ENCODE data around the gene SMARCB1. TPM values are rescaled to one million over a fixed set of nuclear protein-coding genes. Genes with fewer than 3 reads are reported as not detected.

The SMARCB1 gene
- total RNA-seq, 1 donor from 2014 or later = 147 TPM

DNA sequence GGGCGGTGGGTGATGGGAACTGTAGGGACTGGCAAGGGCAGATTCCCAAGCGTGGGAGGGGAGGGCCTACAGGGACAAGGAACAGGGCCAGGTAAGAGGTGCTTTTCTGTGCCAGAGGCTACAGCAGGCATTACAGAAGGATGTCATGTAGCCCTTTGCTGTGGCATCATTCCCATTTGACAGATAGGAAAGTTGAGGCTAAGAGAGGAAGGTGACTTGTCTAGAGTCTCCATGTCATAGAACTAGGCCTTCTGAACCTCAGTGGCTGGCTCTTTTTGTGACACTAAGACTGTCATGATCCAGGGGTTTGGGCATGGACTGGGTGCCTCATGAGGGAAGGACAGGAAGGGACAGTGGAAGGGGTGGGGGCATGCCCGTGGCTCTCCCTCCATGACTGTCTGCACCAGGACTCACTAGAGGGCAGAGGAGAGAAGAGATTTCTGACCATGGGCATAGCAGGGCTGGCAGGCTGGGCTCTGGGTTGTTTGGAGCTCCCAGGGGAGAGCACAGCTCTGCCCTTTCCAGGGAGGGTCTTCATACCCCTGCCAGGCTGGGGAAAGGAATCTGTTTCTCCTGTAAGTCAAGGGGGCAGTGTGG, 10.9 kb upstream of the SMARCB1 start:
- DNase-seq (ENCODE audit: extremely low spot score in 2 of 2) = no peak
- Histone ChIP-seq H3K36me3 (no peaks in the 10 kb centered on the region), H3K4me3 (no peak overlapping the region), H3K4me1 (peaks cover 43% of the 10 kb centered on the region), H3K27ac (no peak overlapping the region), H3K9me3 (no peaks in the 10 kb centered on the region), H3K27me3 (no peaks in the 10 kb centered on the region)
- intact Hi-C loops (cut with DNase I) = no loop called here
- TF ChIP-seq, protein P1, sequence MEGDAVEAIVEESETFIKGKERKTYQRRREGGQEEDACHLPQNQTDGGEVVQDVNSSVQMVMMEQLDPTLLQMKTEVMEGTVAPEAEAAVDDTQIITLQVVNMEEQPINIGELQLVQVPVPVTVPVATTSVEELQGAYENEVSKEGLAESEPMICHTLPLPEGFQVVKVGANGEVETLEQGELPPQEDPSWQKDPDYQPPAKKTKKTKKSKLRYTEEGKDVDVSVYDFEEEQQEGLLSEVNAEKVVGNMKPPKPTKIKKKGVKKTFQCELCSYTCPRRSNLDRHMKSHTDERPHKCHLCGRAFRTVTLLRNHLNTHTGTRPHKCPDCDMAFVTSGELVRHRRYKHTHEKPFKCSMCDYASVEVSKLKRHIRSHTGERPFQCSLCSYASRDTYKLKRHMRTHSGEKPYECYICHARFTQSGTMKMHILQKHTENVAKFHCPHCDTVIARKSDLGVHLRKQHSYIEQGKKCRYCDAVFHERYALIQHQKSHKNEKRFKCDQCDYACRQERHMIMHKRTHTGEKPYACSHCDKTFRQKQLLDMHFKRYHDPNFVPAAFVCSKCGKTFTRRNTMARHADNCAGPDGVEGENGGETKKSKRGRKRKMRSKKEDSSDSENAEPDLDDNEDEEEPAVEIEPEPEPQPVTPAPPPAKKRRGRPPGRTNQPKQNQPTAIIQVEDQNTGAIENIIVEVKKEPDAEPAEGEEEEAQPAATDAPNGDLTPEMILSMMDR (IDR thresholded peaks at IDR 0.05) = no peak
- no peak for TF ChIP-seq POLR2A (IDR thresholded peaks at IDR 0.05)
- TF ChIP-seq POLR2AphosphoS5 (IDR thresholded peaks at IDR 0.05; ENCODE audit: insufficient read depth in 1 of 2, low read depth in 1 of 2) = no peak

DNA sequence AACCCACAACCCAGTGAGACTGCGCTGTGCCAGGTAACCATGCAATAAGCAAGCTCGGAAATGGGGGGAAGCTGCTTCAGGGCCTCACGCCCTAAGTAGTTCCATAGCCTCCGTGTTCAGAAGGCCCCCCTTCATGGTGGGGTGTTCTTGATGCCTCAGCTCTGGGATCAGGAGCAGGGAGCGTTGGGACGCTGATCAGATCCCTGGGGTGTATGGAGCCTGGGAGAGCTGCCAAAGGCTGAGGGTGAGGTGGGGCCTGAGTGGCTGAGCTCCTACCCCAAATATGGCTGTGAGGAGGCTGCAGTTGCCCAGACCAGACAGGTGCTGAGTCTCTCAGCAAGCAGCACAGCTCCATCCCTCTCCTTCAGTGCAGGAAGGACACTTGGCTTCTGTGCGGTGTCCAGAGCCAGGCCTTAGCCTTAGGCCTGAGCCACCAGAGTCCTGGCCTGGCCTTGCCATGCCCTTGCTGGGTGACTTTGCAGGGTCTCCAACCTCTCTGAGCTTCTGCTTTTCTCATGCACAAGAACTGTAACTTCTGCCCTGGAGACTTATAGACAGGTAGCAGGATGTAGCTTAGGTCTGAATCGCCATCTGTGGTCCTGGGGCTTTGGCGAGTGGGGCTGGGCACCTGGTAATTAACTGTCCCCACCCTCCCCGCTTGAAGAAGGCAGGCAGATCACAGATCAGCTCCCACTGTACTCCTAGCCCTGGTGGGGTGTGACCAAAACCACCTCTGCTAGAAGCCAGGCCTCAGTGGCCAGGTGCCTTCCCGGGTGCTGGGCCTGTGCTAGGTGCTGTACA, 8.8 kb upstream of the SMARCB1 start:
- Histone ChIP-seq H3K36me3 (no peaks in the 10 kb centered on the region), H3K27me3 (no peaks in the 10 kb centered on the region), H3K27ac (no peak overlapping the region), H3K9me3 (no peaks in the 10 kb centered on the region), H3K4me3 (no peak overlapping the region), H3K4me1 (peaks cover 46% of the 10 kb centered on the region)
- DNase-seq (ENCODE audit: extremely low spot score in 2 of 2) = no peak
- intact Hi-C loops (cut with DNase I) = no loop called here
- TF ChIP-seq, protein P1 (IDR thresholded peaks at IDR 0.05) = no peak
- TF ChIP-seq POLR2AphosphoS5 (IDR thresholded peaks at IDR 0.05; ENCODE audit: insufficient read depth in 1 of 2, low read depth in 1 of 2) = no peak
- no peak for TF ChIP-seq POLR2A (IDR thresholded peaks at IDR 0.05)

DNA sequence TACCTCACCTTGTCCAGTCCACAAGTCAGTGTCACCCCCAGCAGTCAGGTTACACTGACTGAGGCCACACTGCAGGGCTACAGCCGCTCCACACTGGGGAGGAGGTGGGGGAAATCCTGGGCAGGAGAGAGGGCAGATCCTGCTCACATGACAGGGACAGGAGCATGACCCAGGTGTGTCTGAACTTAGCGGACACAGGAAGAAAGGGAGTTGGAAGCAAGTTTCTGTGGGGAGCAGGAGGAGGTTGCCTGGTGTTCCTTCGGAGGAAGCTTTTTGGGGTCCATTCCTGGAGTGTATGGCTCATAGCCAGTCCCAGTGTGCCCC, 8.2 kb upstream of the SMARCB1 start:
- no peaks in the 10 kb centered on the region for H3K9me3 ChIP-seq
- no peaks in the 10 kb centered on the region for H3K36me3 ChIP-seq
- peaks cover 43% of the 10 kb centered on the region for H3K4me1 ChIP-seq
- no peak for DNase-seq (ENCODE audit: extremely low spot score in 2 of 2)
- no peak overlapping the region for H3K4me3 ChIP-seq
- no peak overlapping the region for H3K27ac ChIP-seq
- TF ChIP-seq POLR2AphosphoS5 (IDR thresholded peaks at IDR 0.05; ENCODE audit: insufficient read depth in 1 of 2, low read depth in 1 of 2) = no peak
- TF ChIP-seq POLR2A (IDR thresholded peaks at IDR 0.05) = no peak
- TF ChIP-seq, protein P1 (IDR thresholded peaks at IDR 0.05) = no peak
- intact Hi-C loops (cut with DNase I) = no loop called here
- H3K27me3 ChIP-seq = no peaks in the 10 kb centered on the region

DNA sequence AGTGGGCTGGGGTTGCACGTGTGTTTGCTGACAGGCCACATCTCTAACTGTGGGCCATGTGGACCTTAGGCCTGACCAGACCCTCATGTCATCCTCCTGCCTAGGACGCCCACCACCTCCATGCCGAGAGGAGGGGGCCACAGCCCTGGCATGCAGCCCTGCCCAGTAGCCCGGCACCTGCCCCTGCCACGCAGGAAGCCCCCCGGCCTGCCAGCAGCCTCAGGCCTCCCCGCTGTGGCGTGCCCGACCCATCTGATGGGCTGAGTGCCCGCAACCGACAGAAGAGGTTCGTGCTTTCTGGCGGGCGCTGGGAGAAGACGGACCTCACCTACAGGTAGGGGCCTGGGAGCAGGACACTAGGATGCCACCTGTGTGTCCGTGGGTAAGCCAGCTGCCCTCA, 7.7 kb upstream of the SMARCB1 start:
- intact Hi-C loops (cut with DNase I) = no loop called here
- H3K4me3 ChIP-seq = no peak overlapping the region
- peaks cover 37% of the 10 kb centered on the region for H3K4me1 ChIP-seq
- no peaks in the 10 kb centered on the region for H3K27me3 ChIP-seq
- DNase-seq (ENCODE audit: extremely low spot score in 2 of 2) = no peak
- H3K36me3 ChIP-seq = no peaks in the 10 kb centered on the region
- no peaks in the 10 kb centered on the region for H3K9me3 ChIP-seq
- no peak overlapping the region for H3K27ac ChIP-seq
- TF ChIP-seq, protein P1 (IDR thresholded peaks at IDR 0.05) = no peak
- TF ChIP-seq POLR2AphosphoS5 (IDR thresholded peaks at IDR 0.05; ENCODE audit: insufficient read depth in 1 of 2, low read depth in 1 of 2) (no peak), POLR2A (IDR thresholded peaks at IDR 0.05) (no peak)

DNA sequence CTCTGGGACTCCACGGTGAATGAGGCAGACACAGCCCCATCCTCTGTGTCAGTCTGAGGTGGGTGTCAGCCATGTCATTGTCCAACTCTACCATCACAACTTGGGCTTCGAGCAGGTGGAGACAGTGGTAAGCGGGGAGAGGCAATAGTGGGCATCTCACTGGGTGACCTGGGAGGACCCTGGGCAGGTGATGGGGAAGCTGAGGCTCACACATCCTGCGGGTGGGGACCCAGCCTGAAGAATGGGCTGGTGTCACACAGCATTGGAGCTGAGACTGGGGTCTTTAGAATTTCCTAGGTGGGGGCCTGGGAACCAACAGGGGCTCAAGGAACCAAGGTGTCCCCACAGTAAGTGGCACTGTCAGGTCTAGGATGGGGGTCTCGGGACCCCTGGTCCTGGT, 7.0 kb upstream of the SMARCB1 start:
- TF ChIP-seq POLR2AphosphoS5 (IDR thresholded peaks at IDR 0.05; ENCODE audit: insufficient read depth in 1 of 2, low read depth in 1 of 2) = no peak
- TF ChIP-seq, protein P1 (IDR thresholded peaks at IDR 0.05) = no peak
- intact Hi-C loops (cut with DNase I) = no loop called here
- H3K4me3 ChIP-seq = no peak overlapping the region

More for the DNA sequence above, 7.0 kb upstream of the SMARCB1 start:
- H3K36me3 ChIP-seq = no peaks in the 10 kb centered on the region
- H3K9me3 ChIP-seq = no peaks in the 10 kb centered on the region
- peaks cover 31% of the 10 kb centered on the region for H3K4me1 ChIP-seq
- no peak for DNase-seq (ENCODE audit: extremely low spot score in 2 of 2)
- H3K27ac ChIP-seq = no peak overlapping the region
- no peaks in the 10 kb centered on the region for H3K27me3 ChIP-seq
